Epithelial cell of esophagus (primary cell): ENCODE results near the gene IL18.
"Not testable (repeated sequence)": the region's sequence is repeated elsewhere in the genome, so short reads cannot be mapped to it uniquely, and the experiment has no call there.

ENCODE experiments used
- DNase-seq: peaks from one replicate; pipeline ENCODE4 v3.0.0; 2010; ENCODE audit warnings: low read depth
- H3K4me3 ChIP-seq: 2 replicates; pipeline ENCODE4 v1.5.1; 2011; ENCODE audit warnings: mild to moderate bottlenecking, low read length, control low read depth
- CTCF ChIP-seq: IDR thresholded peaks from 2 replicates; pipeline ENCODE4 v1.5.1; 2011; ENCODE audit warnings: low read depth, mild to moderate bottlenecking, low read length, control low read depth, inconsistent platforms; ENCODE audit not compliant: insufficient read depth; ENCODE audit errors: missing control alignments

IL18 gene

DNA sequence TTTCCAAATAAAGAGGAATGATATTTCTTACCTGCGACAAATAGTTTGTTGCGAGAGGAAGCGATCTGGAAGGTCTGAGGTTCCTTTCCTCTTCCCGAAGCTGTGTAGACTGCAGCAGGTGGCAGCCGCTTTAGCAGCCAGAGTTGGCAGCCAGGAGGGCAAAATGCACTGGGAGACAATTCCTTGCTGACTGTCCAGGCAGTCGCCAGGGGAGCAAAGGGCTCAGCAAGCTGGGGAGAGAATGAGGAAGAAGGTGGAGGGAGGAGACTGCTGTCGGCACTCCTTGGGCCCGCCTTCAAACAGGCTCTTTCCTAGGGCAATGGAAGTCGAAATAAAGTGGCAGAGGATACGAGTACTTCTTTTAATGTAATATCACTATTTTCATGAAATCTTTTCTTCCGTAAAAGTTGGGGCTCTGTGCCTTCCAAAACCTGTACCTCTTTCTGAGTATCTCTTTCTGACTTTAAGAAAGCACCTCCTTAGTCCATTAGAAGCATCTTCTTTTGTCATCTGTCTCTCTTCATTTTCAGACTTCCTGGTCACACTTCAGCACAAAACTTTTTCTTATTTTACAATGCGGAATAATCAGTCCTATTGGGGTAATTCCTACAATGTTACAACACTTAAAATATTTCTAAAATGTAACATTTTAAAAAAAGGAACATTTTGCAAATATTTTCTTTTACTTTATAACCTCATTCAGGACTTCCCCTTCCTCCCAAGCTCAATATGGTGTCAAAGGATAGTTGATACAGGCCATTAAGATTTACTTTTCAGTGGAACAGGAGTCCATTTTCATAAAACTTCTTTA is at the start of gene IL18:
Gene IL18, minus strand, starts transcription at position 220 of the 811 bp plus-strand sequence. CDS start 9,041 bp downstream, outside the sequence.
- H3K4me3 ChIP-seq = peak within 1 kb of the TSS; percentile 48
- DNase-seq = peak; percentile 74
- peak; percentile 7 for TF ChIP-seq CTCF

DNA sequence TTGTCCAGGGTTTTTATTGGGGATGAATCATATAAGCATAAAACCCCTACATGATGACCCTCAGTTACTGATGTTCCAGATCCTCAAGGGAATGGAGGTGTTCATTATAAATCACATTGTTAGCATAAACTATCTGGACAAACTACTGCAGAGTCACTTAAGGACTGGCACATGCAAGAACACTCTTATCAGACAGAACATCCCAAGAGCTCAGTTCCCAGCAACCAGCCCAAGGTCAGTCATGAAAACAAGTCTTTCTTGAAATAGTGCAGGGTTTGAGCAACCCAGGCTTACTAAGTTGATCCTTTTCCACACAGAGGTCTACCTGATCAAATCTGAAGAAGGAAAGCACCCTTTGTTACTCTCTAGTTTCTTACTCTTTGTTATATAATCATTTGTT is 48.8 kb upstream of the IL18 start:
- TF ChIP-seq CTCF = no peak
- no peak overlapping the region for H3K4me3 ChIP-seq
- peak; percentile 35 for DNase-seq

- peak; percentile 30 for DNase-seq
- no peak for TF ChIP-seq CTCF
Measured at GRCh38 chr11:112212290-112212689, 48.4 kb upstream of the IL18 start.

DNA sequence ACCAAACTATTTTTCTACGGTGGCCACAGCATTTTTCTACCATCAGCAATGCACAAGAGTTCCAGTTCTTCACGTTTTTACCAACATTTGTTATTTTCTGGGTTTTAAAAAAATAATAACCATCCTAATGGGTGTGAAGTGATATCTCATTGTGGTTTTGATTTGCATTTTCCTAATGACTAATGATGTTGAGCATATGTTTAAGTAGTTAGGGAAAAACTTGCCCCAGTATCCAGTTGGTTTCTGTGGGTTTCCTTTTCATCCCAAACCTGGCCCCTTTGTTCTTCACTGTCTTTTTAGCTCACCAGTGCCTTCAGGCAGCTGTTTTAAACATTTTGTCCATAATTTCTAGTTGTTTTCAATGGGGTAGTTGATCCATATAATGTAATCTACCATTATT is 47.6 kb upstream of the IL18 start:
- DNase-seq = peak; percentile 19
- H3K4me3 ChIP-seq = no peak overlapping the region

More at GRCh38 chr11:112212290-112212689, 48.4 kb upstream of the IL18 start:
- no peak overlapping the region for H3K4me3 ChIP-seq

DNA sequence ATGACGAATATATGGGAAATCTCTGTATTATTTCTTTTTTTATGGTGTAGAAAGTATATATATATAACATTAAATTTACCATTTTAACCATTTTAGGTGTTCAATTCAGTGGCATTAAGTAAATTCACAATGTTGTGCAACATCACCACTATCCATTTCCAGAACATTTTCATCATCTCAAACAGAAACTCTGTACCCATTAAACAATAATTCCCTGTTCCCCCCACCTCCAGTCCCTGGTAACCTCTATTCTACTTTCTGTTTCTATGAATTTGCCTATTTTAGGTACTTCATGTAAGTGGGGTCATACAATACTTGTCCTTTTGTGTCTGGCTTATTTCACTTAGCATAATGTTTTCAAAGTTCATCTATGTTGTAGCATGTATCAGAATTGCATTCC is 47.0 kb upstream of the IL18 start:
- no peak for TF ChIP-seq CTCF
- no peak overlapping the region for H3K4me3 ChIP-seq
- DNase-seq = no peak

More for the DNA sequence above, 47.6 kb upstream of the IL18 start:
- TF ChIP-seq CTCF = no peak

- TF ChIP-seq CTCF = no peak
- no peak overlapping the region for H3K4me3 ChIP-seq
- DNase-seq = no peak
Measured at GRCh38 chr11:112206071-112206470, 42.2 kb upstream of the IL18 start.

- no peak overlapping the region for H3K4me3 ChIP-seq
- DNase-seq = no peak
- no peak for TF ChIP-seq CTCF
Measured at GRCh38 chr11:112200252-112200651, 36.4 kb upstream of the IL18 start.

- H3K4me3 ChIP-seq = not testable (repeated sequence)
Measured at GRCh38 chr11:112199101-112199500, 35.2 kb upstream of the IL18 start.

More at GRCh38 chr11:112199101-112199500, 35.2 kb upstream of the IL18 start:
- not testable (repeated sequence) for DNase-seq
